ENCODE results near the gene LINC01488. TPM values are rescaled to one million over a fixed set of nuclear protein-coding genes. Genes with fewer than 3 reads are reported as not detected.

Gene LINC01488
- polyA plus RNA-seq, 1 experiment, result not detected

DNA sequence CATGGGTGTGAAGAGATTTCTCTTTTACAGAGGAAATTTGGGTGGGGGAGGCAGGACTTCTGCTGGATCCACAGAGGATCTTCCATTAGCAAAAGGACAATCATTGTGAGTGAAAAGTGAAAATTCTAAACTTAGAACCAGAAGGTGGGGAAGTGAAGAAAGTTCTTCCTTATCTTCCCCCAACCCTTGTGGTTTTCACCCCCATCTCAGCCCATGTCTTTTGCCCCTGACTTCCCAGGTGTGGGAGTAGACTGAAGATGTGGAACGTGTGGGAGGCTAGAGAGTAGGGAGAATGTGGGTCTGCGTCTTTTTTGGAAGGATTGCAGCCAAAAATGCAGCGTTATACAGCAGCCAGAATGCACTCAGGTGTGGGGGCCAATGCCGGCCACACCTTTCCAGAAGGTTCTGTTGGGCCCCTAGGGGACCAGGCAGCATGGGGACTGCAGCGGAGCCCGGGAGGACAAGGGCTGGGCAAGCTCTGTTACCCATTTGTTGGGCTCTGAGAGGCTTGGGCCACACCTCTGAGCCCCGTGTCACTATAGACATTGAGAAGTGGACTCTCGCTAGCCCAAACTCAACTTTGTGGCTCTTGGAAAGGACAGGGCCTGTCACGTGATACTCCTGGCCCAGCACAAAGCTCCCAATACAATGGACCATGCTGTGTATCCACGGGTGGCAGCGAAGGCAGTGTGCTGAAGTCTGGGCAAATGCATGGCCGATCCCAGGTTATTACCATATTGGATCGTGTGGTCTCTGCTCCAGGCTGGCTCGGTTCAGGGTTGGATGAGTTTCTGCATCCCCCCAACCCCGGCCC is 32.8 kb upstream of the LINC01488 start:
- no peak for DNase-seq (ENCODE audit: low read depth, low spot score)
- Histone ChIP-seq H3K4me3 (ENCODE audit: low read depth, low read length) (no peak overlapping the region), H3K27ac (ENCODE audit: low read depth, low read length) (no peak overlapping the region), H3K27me3 (ENCODE audit: control insufficient read depth, insufficient read depth, low read length) (no peaks in the 10 kb centered on the region), H3K9me3 (ENCODE audit: control insufficient read depth, insufficient read depth, low read length) (peaks cover 8% of the 10 kb centered on the region)
- POLR2A ChIA-PET, result no interaction called here
- CTCF ChIA-PET, result no interaction called here
- TF ChIP-seq, protein P1, sequence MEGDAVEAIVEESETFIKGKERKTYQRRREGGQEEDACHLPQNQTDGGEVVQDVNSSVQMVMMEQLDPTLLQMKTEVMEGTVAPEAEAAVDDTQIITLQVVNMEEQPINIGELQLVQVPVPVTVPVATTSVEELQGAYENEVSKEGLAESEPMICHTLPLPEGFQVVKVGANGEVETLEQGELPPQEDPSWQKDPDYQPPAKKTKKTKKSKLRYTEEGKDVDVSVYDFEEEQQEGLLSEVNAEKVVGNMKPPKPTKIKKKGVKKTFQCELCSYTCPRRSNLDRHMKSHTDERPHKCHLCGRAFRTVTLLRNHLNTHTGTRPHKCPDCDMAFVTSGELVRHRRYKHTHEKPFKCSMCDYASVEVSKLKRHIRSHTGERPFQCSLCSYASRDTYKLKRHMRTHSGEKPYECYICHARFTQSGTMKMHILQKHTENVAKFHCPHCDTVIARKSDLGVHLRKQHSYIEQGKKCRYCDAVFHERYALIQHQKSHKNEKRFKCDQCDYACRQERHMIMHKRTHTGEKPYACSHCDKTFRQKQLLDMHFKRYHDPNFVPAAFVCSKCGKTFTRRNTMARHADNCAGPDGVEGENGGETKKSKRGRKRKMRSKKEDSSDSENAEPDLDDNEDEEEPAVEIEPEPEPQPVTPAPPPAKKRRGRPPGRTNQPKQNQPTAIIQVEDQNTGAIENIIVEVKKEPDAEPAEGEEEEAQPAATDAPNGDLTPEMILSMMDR (IDR thresholded peaks at IDR 0.05; ENCODE audit: low read depth, low read length), result no peak

DNA sequence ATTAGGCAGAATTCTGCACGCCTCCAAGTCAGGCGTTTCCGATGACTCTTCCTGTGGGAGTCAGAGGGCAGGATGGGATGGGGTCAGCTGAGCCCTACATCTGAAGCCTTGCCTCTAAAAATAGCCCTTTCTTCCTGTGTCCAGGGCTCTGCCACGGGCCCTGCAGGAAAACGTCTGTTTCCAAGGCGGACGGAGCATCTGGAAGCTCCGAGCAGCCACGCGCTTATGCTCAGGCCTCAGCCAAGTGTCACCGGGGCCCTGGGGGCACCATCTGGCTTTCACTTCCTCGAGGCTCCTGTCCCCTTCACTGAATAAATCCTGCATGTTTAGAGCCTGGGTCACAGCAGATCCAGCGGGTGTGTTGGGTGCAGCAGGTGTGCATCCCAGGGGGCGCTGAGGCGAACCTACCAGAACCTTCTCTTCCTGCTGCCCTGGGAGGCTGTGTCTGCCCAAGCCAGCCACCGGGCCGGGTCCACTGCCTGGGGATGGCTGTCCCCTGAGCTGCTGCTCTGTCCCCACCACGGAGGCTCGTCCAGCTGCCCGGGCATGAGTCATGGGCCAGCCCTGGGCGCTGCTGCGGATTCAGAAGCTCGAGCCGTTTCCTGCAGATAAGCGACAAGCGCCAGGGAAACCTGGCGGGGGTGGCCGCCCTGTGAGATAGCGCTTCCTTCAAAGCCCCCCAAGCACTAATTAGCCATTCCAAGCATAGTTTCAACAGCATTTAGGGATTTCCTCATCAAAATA is 32.0 kb upstream of the LINC01488 start:
- Histone ChIP-seq H3K9me3 (ENCODE audit: control insufficient read depth, insufficient read depth, low read length) (peaks cover 8% of the 10 kb centered on the region), H3K4me3 (ENCODE audit: low read depth, low read length) (no peak overlapping the region), H3K27ac (ENCODE audit: low read depth, low read length) (no peak overlapping the region), H3K27me3 (ENCODE audit: control insufficient read depth, insufficient read depth, low read length) (no peaks in the 10 kb centered on the region)
- CTCF ChIA-PET, result no interaction called here
- POLR2A ChIA-PET, result no interaction called here
- TF ChIP-seq, protein P1 (IDR thresholded peaks at IDR 0.05; ENCODE audit: low read depth, low read length), result peak; percentile 15; the same call in 1 of the 2 replicates
- DNase-seq (ENCODE audit: low read depth, low spot score), result no peak

DNA sequence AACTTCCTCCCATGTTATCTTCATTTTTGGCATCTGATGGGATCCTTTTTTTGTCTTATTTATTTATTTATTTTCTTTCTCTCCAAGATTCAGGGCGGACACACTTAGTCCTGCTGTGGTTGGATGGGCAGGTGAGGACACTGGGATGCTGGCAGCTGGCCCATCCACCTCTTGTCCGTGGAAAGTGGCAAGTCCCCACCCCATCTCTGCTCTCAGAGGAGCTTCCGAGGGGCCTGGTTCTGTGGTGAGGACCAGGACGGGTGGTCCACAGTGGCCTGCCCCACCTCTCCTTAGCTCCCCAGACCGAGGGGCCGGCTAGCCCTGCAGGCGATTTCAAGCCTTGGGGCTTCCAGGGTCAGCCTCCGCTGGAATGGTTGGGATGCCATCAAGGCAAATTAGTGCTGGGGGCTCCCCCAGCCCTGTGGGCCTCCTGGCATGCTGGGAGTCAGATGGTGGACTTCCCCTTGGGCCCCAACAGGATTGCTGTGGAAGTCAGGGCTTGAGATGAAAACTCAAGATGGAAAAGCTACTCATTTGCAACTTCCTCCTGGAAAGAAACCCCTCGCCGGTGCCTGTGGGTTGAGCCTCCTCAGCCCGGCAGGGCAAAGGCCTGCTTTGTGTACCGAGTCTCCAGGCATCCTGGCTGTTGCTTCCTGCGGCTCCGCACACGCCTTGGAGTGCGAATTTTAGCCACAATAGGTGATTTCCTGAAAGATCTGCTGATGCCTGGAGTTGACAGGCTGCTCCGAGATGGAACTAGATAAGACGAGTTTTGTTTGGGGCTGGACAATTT is 31.2 kb upstream of the LINC01488 start:
- Histone ChIP-seq H3K27ac (ENCODE audit: low read depth, low read length) (no peak overlapping the region), H3K9me3 (ENCODE audit: control insufficient read depth, insufficient read depth, low read length) (peaks cover 8% of the 10 kb centered on the region), H3K27me3 (ENCODE audit: control insufficient read depth, insufficient read depth, low read length) (no peaks in the 10 kb centered on the region), H3K4me3 (ENCODE audit: low read depth, low read length) (no peak overlapping the region)
- no peak for DNase-seq (ENCODE audit: low read depth, low spot score)
- TF ChIP-seq, protein P1 (IDR thresholded peaks at IDR 0.05; ENCODE audit: low read depth, low read length), result no peak
- ChIA-PET POLR2A (no interaction called here), CTCF (no interaction called here)

DNA sequence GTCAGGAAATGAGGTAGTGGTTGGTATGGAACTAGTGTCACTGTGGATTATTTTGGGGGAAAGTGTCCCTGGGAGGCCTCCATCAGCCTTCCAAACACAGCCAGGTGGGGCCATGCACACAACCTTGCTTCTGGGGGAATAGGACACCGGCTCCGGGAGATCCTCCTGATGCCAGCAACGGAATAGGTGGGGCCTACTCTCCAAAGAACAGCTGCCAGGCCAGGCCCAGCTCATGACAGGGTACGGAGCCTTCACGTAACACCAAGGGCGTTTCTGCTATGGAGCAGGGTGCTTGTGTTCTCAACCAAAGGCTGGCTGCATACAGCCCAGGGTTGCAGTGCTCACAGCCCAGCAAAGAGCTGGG is 30.6 kb upstream of the LINC01488 start:
- Histone ChIP-seq H3K27me3 (ENCODE audit: control insufficient read depth, insufficient read depth, low read length) (no peaks in the 10 kb centered on the region), H3K27ac (ENCODE audit: low read depth, low read length) (no peak overlapping the region), H3K9me3 (ENCODE audit: control insufficient read depth, insufficient read depth, low read length) (peaks cover 8% of the 10 kb centered on the region), H3K4me3 (ENCODE audit: low read depth, low read length) (no peak overlapping the region)
- POLR2A ChIA-PET, result no interaction called here
- DNase-seq (ENCODE audit: low read depth, low spot score), result no peak
- CTCF ChIA-PET, result no interaction called here
- TF ChIP-seq, protein P1 (IDR thresholded peaks at IDR 0.05; ENCODE audit: low read depth, low read length), result no peak

All from AG04450 (cell line).